G401 (cell line): Measurements from ENCODE around the gene OCEL1. TPM values are rescaled to one million over a fixed set of nuclear protein-coding genes. Genes with fewer than 3 reads are reported as not detected.

Source experiments
- total RNA-seq: library from RNA; depleted of rRNA; stranded (reverse); fragments of >200 nt; shearing (Covaris generic); gene quantifications from 2 replicates; pipeline ENCODE4 v1.2.3, GENCODE V29; 2014; rRNA removed

The OCEL1 gene
- total RNA-seq, 1 experiment from 2014 or later = 21.7 TPM

Other genes starting within 250 kb of the OCEL1 start
- gene CPAMD8, start 199.4 kb upstream of the OCEL1 start, total RNA-seq = 7.8 and 19.8 TPM in 2 replicates
- gene HAUS8, start 150.8 kb upstream of the OCEL1 start, total RNA-seq = 8.9 and 16.1 TPM in 2 replicates
- gene MYO9B, start 150.4 kb upstream of the OCEL1 start, total RNA-seq = 22.0 and 24.4 TPM in 2 replicates
- gene USE1, start 10.9 kb upstream of the OCEL1 start, total RNA-seq = 22.0 and 29.7 TPM in 2 replicates
- 232 and 271 TPM in 2 replicates for gene NR2F6, start 19.7 kb downstream of the OCEL1 start, total RNA-seq
- gene USHBP1, start 38.5 kb downstream of the OCEL1 start, total RNA-seq = 0.41 and 4.9 TPM in 2 replicates
- 166 and 237 TPM in 2 replicates for gene BABAM1, start 41.2 kb downstream of the OCEL1 start, total RNA-seq
- 0.06 and 1.3 TPM in 2 replicates for gene ANKLE1, start 55.7 kb downstream of the OCEL1 start, total RNA-seq
- gene ABHD8, start 77.2 kb downstream of the OCEL1 start, total RNA-seq = 57.6 and 60.6 TPM in 2 replicates
- 19.0 and 25.4 TPM in 2 replicates for gene MRPL34, start 79.6 kb downstream of the OCEL1 start, total RNA-seq
- gene DDA1, start 83.3 kb downstream of the OCEL1 start, total RNA-seq = 15.0 and 28.2 TPM in 2 replicates
- gene ANO8, start 108.6 kb downstream of the OCEL1 start, total RNA-seq = 3.1 and 4.3 TPM in 2 replicates
- 35.0 and 41.1 TPM in 2 replicates for gene GTPBP3, start 111.3 kb downstream of the OCEL1 start, total RNA-seq
- gene PLVAP, start 151.1 kb downstream of the OCEL1 start, total RNA-seq = not detected in 2 replicates
- 0.71 and 1.8 TPM in 2 replicates for gene CCDC194, start 168.0 kb downstream of the OCEL1 start, total RNA-seq
- gene BST2, start 179.4 kb downstream of the OCEL1 start, total RNA-seq = 174 and 187 TPM in 2 replicates
- gene MVB12A, start 193.8 kb downstream of the OCEL1 start, total RNA-seq = 76.7 and 112 TPM in 2 replicates
- 0.49 and 1.6 TPM in 2 replicates for gene TMEM221, start 222.4 kb downstream of the OCEL1 start, total RNA-seq
- gene NXNL1, start 234.7 kb downstream of the OCEL1 start, total RNA-seq = not detected in 2 replicates
- gene SLC27A1, start 244.3 kb downstream of the OCEL1 start, total RNA-seq = 9.5 and 10.3 TPM in 2 replicates